H1 (cell line): ENCODE measurements around the gene FBP1. TPM values are rescaled to one million over a fixed set of nuclear protein-coding genes. Genes with fewer than 3 reads are reported as not detected.

ENCODE experiments used
- CTCF ChIA-PET: fragments of 300-600 bp; sonication (Branson Sonifier 250); formaldehyde crosslinking; loops from one replicate; lab custom pipeline; 2021; ENCODE audit not compliant: partially characterized antibody; lab: Charles Lee
- POLR2A ChIA-PET: fragments of 300-600 bp; sonication (Branson Sonifier 250); formaldehyde crosslinking; loops from one replicate; lab custom pipeline; 2021; ENCODE audit warnings: inconsistent platforms; ENCODE audit not compliant: partially characterized antibody; lab: Charles Lee
- DNase-seq, 2 experiments: peaks; one replicate each; pipeline versions ENCODE4 v3.0.0 to v3.0.0-alpha.2; 2010 to 2022; ENCODE audit warnings: low spot score in 2 of 2, low read depth in 1 of 2, mixed read lengths in 1 of 2
- FAIRE-seq: peaks from 2 replicates; lab custom pipeline; 2011; peaks lifted over from hg19 to GRCh38; lab: Jason Lieb, UNC
- H2AFZ ChIP-seq: 2 replicates; pipeline ENCODE4 v1.8.1; 2012; ENCODE audit warnings: low read length, inconsistent platforms
- H2AK5ac ChIP-seq: 2 replicates; pipeline ENCODE4 v1.6.1; 2013; ENCODE audit warnings: low read depth, low read length
- H2BK120ac ChIP-seq: replicated peaks from 2 replicates; pipeline ENCODE3; 2013; ENCODE audit warnings: low read depth, low read length, inconsistent platforms
- H2BK12ac ChIP-seq: 2 replicates; pipeline ENCODE4 v1.6.1; 2013; ENCODE audit warnings: low read depth, low read length
- H2BK15ac ChIP-seq: 2 replicates; pipeline ENCODE4 v1.6.1; 2013; ENCODE audit warnings: low read length
- H2BK20ac ChIP-seq: 2 replicates; pipeline ENCODE4 v1.6.1; 2013; ENCODE audit warnings: low read length
- H2BK5ac ChIP-seq: 2 replicates; pipeline ENCODE4 v1.6.1; 2013; ENCODE audit warnings: low read depth, low read length
- H3K14ac ChIP-seq: 2 replicates; pipeline ENCODE4 v1.6.1; 2013; ENCODE audit warnings: inconsistent platforms; ENCODE audit not compliant: insufficient read length
- H3K18ac ChIP-seq: 2 replicates; pipeline ENCODE4 v1.6.1; 2013; ENCODE audit warnings: low read length; ENCODE audit errors: extremely low read depth
- H3K23ac ChIP-seq: 2 replicates; pipeline ENCODE4 v1.6.1; 2013; ENCODE audit warnings: inconsistent platforms; ENCODE audit not compliant: insufficient read length
- H3K23me2 ChIP-seq: 2 replicates; pipeline ENCODE4 v1.6.1; 2013; ENCODE audit warnings: low read depth, low read length
- H3K27ac ChIP-seq: 2 replicates; pipeline ENCODE4 v1.6.1; 2011; ENCODE audit warnings: low read depth, low read length, inconsistent platforms
- H3K27me3 ChIP-seq, 4 experiments: replicated peaks in 1 of 4; 1 replicate in 1 of 4; 2 replicates in 3 of 4; pipeline versions ENCODE4 v1.6.1 to v1.8.1; 2011 to 2013; ENCODE audit warnings: low read length in 3 of 4, mild to moderate bottlenecking in 3 of 4, inconsistent platforms in 2 of 4, mixed read lengths in 2 of 4, moderate library complexity in 1 of 4; ENCODE audit not compliant: control insufficient read depth in 3 of 4, insufficient read depth in 3 of 4; ENCODE audit errors: extremely low read depth in 1 of 4
- H3K36me3 ChIP-seq, 4 experiments: 2 replicates each; pipeline versions ENCODE4 v1.6.1 to v1.8.1; 2011 to 2013; ENCODE audit warnings: mild to moderate bottlenecking in 4 of 4, low read length in 3 of 4, moderate library complexity in 2 of 4, control low read depth in 1 of 4, inconsistent platforms in 1 of 4; ENCODE audit not compliant: insufficient read depth in 4 of 4, control insufficient read depth in 2 of 4
- H3K4ac ChIP-seq: replicated peaks from 2 replicates; pipeline ENCODE3; 2013; ENCODE audit warnings: low read length, low read depth, mixed read lengths, inconsistent platforms; ENCODE audit not compliant: insufficient read length
- H3K4me1 ChIP-seq, 4 experiments: replicated peaks in 1 of 4; 1 replicate in 1 of 4; 2 replicates in 3 of 4; pipeline versions ENCODE4 v1.6.1 to v1.8.1; 2011 to 2013; ENCODE audit warnings: low read length in 3 of 4, inconsistent platforms in 2 of 4, mixed read lengths in 1 of 4; ENCODE audit not compliant: insufficient read depth in 4 of 4, control insufficient read depth in 3 of 4
- H3K4me2 ChIP-seq, 2 experiments: 2 replicates each; pipeline versions ENCODE4 v1.6.1 to v1.8.1; 2011 to 2013; ENCODE audit warnings: low read depth in 2 of 2, low read length in 2 of 2, control low read depth in 1 of 2, inconsistent platforms in 1 of 2, mild to moderate bottlenecking in 1 of 2; ENCODE audit not compliant: insufficient read depth in 1 of 2
- H3K4me3 ChIP-seq, 4 experiments: fragments of 200-600, 300-600 bp in 1 of 4; sonication (generic), shearing (Covaris generic), sonication (Bioruptor Twin) in 1 of 4; 2 replicates each; pipeline versions ENCODE4 v1.5.1 to v1.8.1; 2011 to 2016; ENCODE audit warnings: low read length in 4 of 4, low read depth in 3 of 4, control low read depth in 2 of 4, inconsistent platforms in 2 of 4, mild to moderate bottlenecking in 2 of 4, mixed read lengths in 1 of 4, moderate library complexity in 1 of 4; ENCODE audit not compliant: insufficient read depth in 2 of 4; ENCODE audit errors: extremely low read depth in 1 of 4
- H3K56ac ChIP-seq: replicated peaks from 2 replicates; pipeline ENCODE3; 2013; ENCODE audit warnings: low read depth, mild to moderate bottlenecking, mixed read lengths, low read length, inconsistent platforms; ENCODE audit not compliant: insufficient read length
- H3K79me1 ChIP-seq: 2 replicates; pipeline ENCODE4 v1.6.1; 2013; ENCODE audit warnings: low read depth, low read length, control low read depth
- H3K79me2 ChIP-seq, 2 experiments: 2 replicates each; pipeline versions ENCODE4 v1.6.1 to v1.8.1; 2012 to 2013; ENCODE audit warnings: low read length in 2 of 2, mild to moderate bottlenecking in 2 of 2, inconsistent platforms in 1 of 2; ENCODE audit not compliant: insufficient read depth in 2 of 2, control insufficient read depth in 1 of 2
- H3K9ac ChIP-seq, 4 experiments: replicated peaks in 1 of 4; 1 replicate in 1 of 4; 2 replicates in 3 of 4; pipeline versions ENCODE4 v1.6.1 to v1.8.1; 2011 to 2013; ENCODE audit warnings: low read depth in 3 of 4, low read length in 3 of 4, control low read depth in 2 of 4, mild to moderate bottlenecking in 2 of 4, moderate library complexity in 2 of 4, inconsistent platforms in 1 of 4; ENCODE audit errors: extremely low read depth in 1 of 4
- H3K9me3 ChIP-seq, 2 experiments: 2 replicates each; pipeline versions ENCODE4 v1.6.1 to v1.8.1; 2012 to 2013; ENCODE audit warnings: mild to moderate bottlenecking in 2 of 2, moderate library complexity in 2 of 2, control low read depth in 1 of 2, inconsistent platforms in 1 of 2, low read depth in 1 of 2, low read length in 1 of 2, mixed read lengths in 1 of 2; ENCODE audit not compliant: insufficient read depth in 2 of 2
- H4K20me1 ChIP-seq, 2 experiments: replicated peaks in 1 of 2; 2 replicates each; pipeline versions ENCODE3 to v1.8.1; 2011 to 2013; ENCODE audit warnings: inconsistent platforms in 2 of 2, low read length in 2 of 2, mild to moderate bottlenecking in 1 of 2; ENCODE audit not compliant: insufficient read depth in 2 of 2, control insufficient read depth in 1 of 2
- H4K5ac ChIP-seq: 2 replicates; pipeline ENCODE4 v1.6.1; 2013; ENCODE audit warnings: low read length, low read depth, mixed read lengths, inconsistent platforms; ENCODE audit not compliant: insufficient read length
- H4K8ac ChIP-seq: 2 replicates; pipeline ENCODE4 v1.8.0; 2013; ENCODE audit warnings: mild to moderate bottlenecking, moderate library complexity, low read length, inconsistent platforms; ENCODE audit not compliant: insufficient read depth; ENCODE audit errors: extremely low read depth
- H4K91ac ChIP-seq: replicated peaks from 2 replicates; pipeline ENCODE3; 2013; ENCODE audit warnings: low read length, mixed read lengths, inconsistent platforms; ENCODE audit not compliant: insufficient read length
- CBX5 ChIP-seq: fragments of 300-800, 300-1000 bp; sonication (generic); IDR thresholded peaks from 2 replicates; pipeline ENCODE4 v1.7.1; 2016; ENCODE audit warnings: antibody characterized with exemption, low read length, low read depth
- whole genome bisulfite sequencing, 2 experiments: shearing (Covaris generic) in 1 of 2; methylation state at CpG; one replicate each; pipeline versions ENCODE4 v1.1.6 to v1.1.7; 2013 to 2015; ENCODE audit warnings: low lambda C conversion rate in 2 of 2, mixed read lengths in 2 of 2, inconsistent platforms in 1 of 2, low coverage in 1 of 2, missing lambda C conversion rate in 1 of 2; ENCODE audit not compliant: insufficient replicate concordance in 2 of 2, insufficient coverage in 1 of 2, insufficient read length in 1 of 2; ENCODE audit errors: extremely low coverage in 1 of 2, missing lambda C conversion rate in 1 of 2; 5-methylcytosine and 5-hydroxymethylcytosine counted together
- polyA plus RNA-seq, 7 experiments: library from polyadenylated mRNA; depleted of rRNA in 3 of 7; stranded (reverse) in 5 of 7; unstranded in 2 of 7; fragments of >200 nt in 5 of 7; fragments of 200-250 nt in 2 of 7; gene quantifications; 1 replicate in 5 of 7; 2 replicates in 1 of 7; 4 replicates in 1 of 7; pipeline versions ENCODE4 v1.2.1 to v1.2.3, GENCODE V29; 2011 to 2013; ENCODE audit warnings: missing spikeins in 2 of 7, mixed read lengths in 2 of 7
- total RNA-seq: library from RNA; stranded (reverse); fragmentation: NEBNext Ultra II Directional; extraction: Animal tissue kit (Norgen Biotek cat#: 25700); gene quantifications from 2 replicates; pipeline ENCODE4 v1.2.1, GENCODE V29; 2021

FBP1 gene
- total and polyA plus RNA-seq, 2 of the 8 experiments (the other 6 are each of a cell fraction or from before 2014, with no cell fraction given) = 1.0 to 4.1 TPM

GRCh38 chr9:94603259-94604160 lies 35.8 kb downstream of the FBP1 start:
- Histone ChIP-seq H3K4me3 (no peak overlapping the region), H3K56ac (no peak overlapping the region), H4K5ac (no peak overlapping the region), H3K9me3 (no peaks in the 10 kb centered on the region), H2BK5ac (no peak overlapping the region), H3K27me3 (no peaks in the 10 kb centered on the region; a peak in 1 of 7 replicates), H3K23ac (no peak overlapping the region), H3K14ac (no peak overlapping the region), H3K18ac (no peak overlapping the region), H4K8ac (no peak overlapping the region), H3K4me2 (0 out of 4 replicates have a peak overlapping the region, but pooled peaks of 1 of the 2 experiments have one; percentile 10), H3K9ac (no peak overlapping the region), H4K20me1 (no peaks in the 10 kb centered on the region), H3K36me3 (no peaks in the 10 kb centered on the region), H3K79me2 (no peaks in the 10 kb centered on the region), H3K79me1 (no peaks in the 10 kb centered on the region), H3K4me1 (peaks cover 5 to 8% (median 6%) of the 10 kb centered on the region in 4 experiments; a peak in 6 of 7 replicates), H3K4ac (no peak overlapping the region), H2BK20ac (no peak overlapping the region), H2BK120ac (no peak overlapping the region), H3K23me2 (no peaks in the 10 kb centered on the region), H3K27ac (no peak overlapping the region), H2BK12ac (no peak overlapping the region), H2AK5ac (no peak overlapping the region), H2AFZ (0 out of 2 replicates have a peak overlapping the region, but pooled peaks have one; percentile 71), H4K91ac (no peak overlapping the region), H2BK15ac (no peak overlapping the region)
- peak; percentile 97 for FAIRE-seq
- 41% methylated on average over 21 of the region's 21 CpGs; no CpG with 5 or more reads in 1 of the 2 experiments for WGBS, 2 experiments
- CTCF ChIA-PET = interaction anchor here (0.6 to 7.1 kb wide), 18 partner anchors 10 to 303 kb away, joined by 3 to 54 read pairs (median 4); partner anchors contain the start of genes FBP2 and PCAT7
- peak; percentile 64 to 95 for DNase-seq
- POLR2A ChIA-PET = interaction anchor here (1.0 to 6.7 kb wide), 2 partner anchors 49 to 52 kb away, joined by 3 to 43 read pairs; partner anchors contain the start of gene PCAT7
- TF ChIP-seq CBX5 = no peak
